Progenitor cell of endocrine pancreas (in vitro differentiated cells): ENCODE data around the gene SLC4A2. TPM values are rescaled to one million over a fixed set of nuclear protein-coding genes. Genes with fewer than 3 reads are reported as not detected.
A peak's percentile ranks its signal among the peaks of the same experiment; 100 is the strongest.

Source experiments
- DNase-seq: peaks from one replicate; pipeline ENCODE4 v3.0.0; 2021; ENCODE audit warnings: low spot score; ENCODE audit not compliant: unreplicated experiment
- H3K27ac Mint-ChIP-seq: 2 replicates; pipeline ENCODE4 v1.8.0; 2021; ENCODE audit warnings: mild to moderate bottlenecking, moderate library complexity, mixed read lengths
- H3K27me3 Mint-ChIP-seq: 2 replicates; pipeline ENCODE4 v1.8.0; 2021; ENCODE audit warnings: mixed read lengths
- H3K36me3 Mint-ChIP-seq: 2 replicates; pipeline ENCODE4 v1.8.0; 2022; ENCODE audit warnings: mixed read lengths; ENCODE audit not compliant: insufficient read depth
- H3K4me1 Mint-ChIP-seq: 2 replicates; pipeline ENCODE4 v1.8.0; 2021; ENCODE audit warnings: low read depth, mixed read lengths
- H3K4me3 Mint-ChIP-seq: 2 replicates; pipeline ENCODE4 v1.8.0; 2021; ENCODE audit warnings: low read depth, mild to moderate bottlenecking, moderate library complexity, mixed read lengths
- H3K9me3 Mint-ChIP-seq: 2 replicates; pipeline ENCODE4 v1.8.0; 2021; ENCODE audit warnings: low read depth, mixed read lengths
- total RNA-seq: library from RNA; stranded (reverse); gene quantifications from 2 replicates; pipeline ENCODE4 v1.2.1, GENCODE V29; 2021
- TF ChIP-seq, protein P1 (sequence below): fragments of 200-600 bp; sonication (generic); IDR thresholded peaks from one replicate; pipeline ENCODE4 v1.5.0; 2021; ENCODE audit warnings: antibody characterized with exemption, mild to moderate bottlenecking; ENCODE audit not compliant: unreplicated experiment

SLC4A2 gene
- total RNA-seq, 1 donor from 2014 or later, result 213 TPM

DNA sequence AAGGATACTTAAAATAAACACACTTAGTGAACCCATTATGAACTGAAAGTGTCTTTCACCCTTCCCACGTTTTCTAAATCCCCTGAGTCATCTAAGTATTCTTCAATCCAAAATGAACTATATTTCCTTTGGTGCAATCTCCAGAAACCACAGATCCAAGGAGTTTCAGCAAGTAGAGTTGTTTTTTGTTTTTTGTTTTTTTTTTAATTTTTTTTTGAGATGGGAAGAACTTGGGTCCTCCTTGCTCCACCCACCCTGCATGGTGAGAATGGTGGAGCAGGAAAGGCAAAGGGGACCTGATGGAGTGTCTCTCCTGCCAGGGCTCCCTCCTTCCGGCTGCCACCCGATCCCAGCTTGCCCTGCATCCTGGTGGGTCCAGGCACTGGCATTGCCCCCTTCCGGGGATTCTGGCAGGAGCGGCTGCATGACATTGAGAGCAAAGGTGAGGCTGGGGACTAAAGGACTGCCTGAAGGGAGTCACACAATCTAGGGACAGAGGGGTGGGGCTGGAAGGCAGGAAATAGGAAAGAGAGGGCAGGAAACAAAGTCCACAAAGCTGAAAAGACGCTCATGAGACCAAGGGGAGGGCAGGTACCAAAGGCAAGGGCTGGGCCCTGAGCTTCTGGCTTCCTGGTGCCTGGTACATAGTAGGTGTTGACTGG, 47.2 kb upstream of the SLC4A2 start:
- TF ChIP-seq, protein P1, sequence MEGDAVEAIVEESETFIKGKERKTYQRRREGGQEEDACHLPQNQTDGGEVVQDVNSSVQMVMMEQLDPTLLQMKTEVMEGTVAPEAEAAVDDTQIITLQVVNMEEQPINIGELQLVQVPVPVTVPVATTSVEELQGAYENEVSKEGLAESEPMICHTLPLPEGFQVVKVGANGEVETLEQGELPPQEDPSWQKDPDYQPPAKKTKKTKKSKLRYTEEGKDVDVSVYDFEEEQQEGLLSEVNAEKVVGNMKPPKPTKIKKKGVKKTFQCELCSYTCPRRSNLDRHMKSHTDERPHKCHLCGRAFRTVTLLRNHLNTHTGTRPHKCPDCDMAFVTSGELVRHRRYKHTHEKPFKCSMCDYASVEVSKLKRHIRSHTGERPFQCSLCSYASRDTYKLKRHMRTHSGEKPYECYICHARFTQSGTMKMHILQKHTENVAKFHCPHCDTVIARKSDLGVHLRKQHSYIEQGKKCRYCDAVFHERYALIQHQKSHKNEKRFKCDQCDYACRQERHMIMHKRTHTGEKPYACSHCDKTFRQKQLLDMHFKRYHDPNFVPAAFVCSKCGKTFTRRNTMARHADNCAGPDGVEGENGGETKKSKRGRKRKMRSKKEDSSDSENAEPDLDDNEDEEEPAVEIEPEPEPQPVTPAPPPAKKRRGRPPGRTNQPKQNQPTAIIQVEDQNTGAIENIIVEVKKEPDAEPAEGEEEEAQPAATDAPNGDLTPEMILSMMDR, result no peak
- H3K4me1 Mint-ChIP-seq, result peaks cover 3% of the 10 kb centered on the region
- H3K27ac Mint-ChIP-seq, result peak overlapping the region; percentile 23
- no peak overlapping the region for H3K4me3 Mint-ChIP-seq
- H3K9me3 Mint-ChIP-seq, result no peaks in the 10 kb centered on the region
- no peak for DNase-seq
- H3K27me3 Mint-ChIP-seq, result peaks cover 70% of the 10 kb centered on the region
- H3K36me3 Mint-ChIP-seq, result no peaks in the 10 kb centered on the region

GRCh38 chr7:151012911-151013347, 46.5 kb upstream of the SLC4A2 start:
- peaks cover 3% of the 10 kb centered on the region for H3K4me1 Mint-ChIP-seq
- peaks cover 74% of the 10 kb centered on the region for H3K27me3 Mint-ChIP-seq
- no peak overlapping the region for H3K27ac Mint-ChIP-seq
- no peaks in the 10 kb centered on the region for H3K9me3 Mint-ChIP-seq
- DNase-seq, result no peak
- TF ChIP-seq, protein P1, result peak; percentile 67
- no peak overlapping the region for H3K4me3 Mint-ChIP-seq
- no peaks in the 10 kb centered on the region for H3K36me3 Mint-ChIP-seq

DNA sequence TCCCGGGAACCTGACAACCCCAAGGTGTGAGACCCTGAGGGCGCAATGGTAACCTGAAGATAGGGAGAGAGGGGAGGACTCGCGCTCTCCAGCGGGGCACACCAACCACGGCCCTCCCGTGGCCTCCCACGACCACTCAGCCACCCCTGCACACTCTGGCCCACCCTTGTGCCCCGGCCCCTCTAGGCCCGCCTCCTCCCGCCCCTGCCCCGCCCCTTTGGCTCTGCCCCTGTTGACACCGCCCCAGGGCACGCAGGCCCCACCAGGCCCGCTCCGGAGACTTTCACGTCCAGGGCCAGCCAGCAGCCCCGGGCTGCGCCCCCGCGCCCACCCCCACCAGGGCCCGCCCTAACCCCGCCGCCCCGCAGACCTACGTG, 46.0 kb upstream of the SLC4A2 start:
- H3K27ac Mint-ChIP-seq, result no peak overlapping the region

GRCh38 chr7:151013733-151014497, 45.5 kb upstream of the SLC4A2 start:
- Mint-ChIP-seq H3K27me3 (peaks cover 76% of the 10 kb centered on the region), H3K9me3 (no peaks in the 10 kb centered on the region), H3K36me3 (no peaks in the 10 kb centered on the region), H3K4me3 (peak overlapping the region; percentile 29), H3K27ac (no peak overlapping the region), H3K4me1 (peaks cover 5% of the 10 kb centered on the region)
- TF ChIP-seq, protein P1, result no peak
- peak; percentile 44 for DNase-seq

More for the DNA sequence above, 46.0 kb upstream of the SLC4A2 start:
- no peak for DNase-seq
- TF ChIP-seq, protein P1, result no peak
- Mint-ChIP-seq H3K9me3 (no peaks in the 10 kb centered on the region), H3K27me3 (peaks cover 74% of the 10 kb centered on the region), H3K4me1 (peaks cover 5% of the 10 kb centered on the region), H3K4me3 (no peak overlapping the region), H3K36me3 (no peaks in the 10 kb centered on the region)

GRCh38 chr7:151014950-151015349, 44.4 kb upstream of the SLC4A2 start:
- Mint-ChIP-seq H3K9me3 (no peaks in the 10 kb centered on the region), H3K4me1 (peaks cover 7% of the 10 kb centered on the region), H3K27me3 (peaks cover 86% of the 10 kb centered on the region), H3K4me3 (no peak overlapping the region), H3K36me3 (no peaks in the 10 kb centered on the region), H3K27ac (no peak overlapping the region)
- DNase-seq, result no peak
- TF ChIP-seq, protein P1, result no peak
